Skin epidermis (tissue), 12 donors: Measurements from ENCODE around the gene SLC35E2B.
"Not testable (repeated sequence)": the region's sequence is repeated elsewhere in the genome, so short reads cannot be mapped to it uniquely, and the experiment has no call there.

Experiments used
- H3K27ac ChIP-seq, 21 experiments: fragments of 200-600 bp; sonication (generic) in 11 of 21; one replicate each; pipeline ENCODE4 v1.5.0; 2020; ENCODE audit warnings: mild to moderate bottlenecking in 3 of 21, inconsistent platforms in 2 of 21, moderate library complexity in 2 of 21
- H3K4me3 ChIP-seq, 7 experiments: fragments of 200-600 bp; sonication (generic) in 2 of 7; one replicate each; pipeline ENCODE4 v1.5.0; 2020; ENCODE audit warnings: inconsistent platforms in 2 of 7, mild to moderate bottlenecking in 2 of 7, moderate library complexity in 1 of 7

The SLC35E2B gene

DNA sequence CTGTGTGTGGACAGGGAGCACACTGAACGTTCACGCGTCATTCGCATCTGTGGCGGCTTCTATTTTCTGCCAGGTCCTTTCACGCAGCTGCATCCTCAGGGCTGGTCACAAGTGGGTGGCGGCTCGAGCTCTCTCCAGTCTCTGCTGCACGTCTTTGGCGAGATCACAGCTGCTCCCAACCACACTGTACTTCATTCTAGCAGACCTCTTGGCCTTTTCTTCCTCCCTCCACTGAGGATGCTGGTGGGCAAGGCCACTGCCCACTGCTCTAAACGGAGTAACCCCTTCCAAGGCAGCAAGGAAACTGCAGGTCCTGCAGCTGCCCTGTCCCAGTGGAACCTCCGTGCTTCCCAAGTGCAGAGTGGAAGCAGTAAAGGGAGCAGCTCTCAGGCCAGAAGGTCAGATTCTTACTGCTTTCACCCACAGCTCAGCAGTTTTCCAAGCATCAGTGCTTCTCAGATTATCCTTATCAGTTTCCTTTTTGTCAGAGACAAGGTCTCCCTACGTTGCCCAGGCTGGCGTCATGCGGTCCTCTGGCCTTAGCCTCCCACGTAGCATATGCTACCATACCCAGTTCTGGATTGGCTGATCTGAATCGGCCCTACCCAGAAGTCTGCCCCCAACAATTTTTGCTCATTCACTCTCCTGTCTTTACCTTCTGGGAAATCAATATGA lies 44.9 kb downstream of the SLC35E2B start:
- H3K27ac ChIP-seq, H3K4me3 ChIP-seq: not testable (repeated sequence)

- not testable (repeated sequence) for H3K4me3 ChIP-seq, H3K27ac ChIP-seq
Observed at GRCh38 chr1:1646326-1646725, 46.3 kb downstream of the SLC35E2B start.

GRCh38 chr1:1640711-1641461 lies 51.7 kb downstream of the SLC35E2B start:
- H3K27ac ChIP-seq, H3K4me3 ChIP-seq: not testable (repeated sequence)

DNA sequence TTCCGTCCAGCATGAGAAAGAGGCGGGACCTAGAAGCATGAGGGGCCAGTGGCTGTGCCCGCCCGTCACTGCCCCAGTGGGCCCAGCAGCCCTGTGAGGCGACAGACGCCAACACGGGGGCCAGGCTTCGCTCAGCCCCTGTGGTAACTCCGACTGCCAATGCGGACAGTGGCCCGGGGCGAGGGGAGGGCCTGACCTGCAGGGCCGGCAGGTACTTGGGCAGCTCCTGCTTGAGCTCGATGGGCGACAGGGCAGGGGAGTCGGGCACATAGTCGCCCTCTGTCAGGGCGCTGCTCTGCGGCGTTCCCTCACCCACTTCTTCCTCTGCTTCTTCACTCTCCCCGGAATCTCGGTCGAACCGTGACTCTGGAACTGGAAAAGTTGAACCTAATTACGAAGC lies 52.5 kb downstream of the SLC35E2B start:
- H3K4me3 ChIP-seq, H3K27ac ChIP-seq: not testable (repeated sequence)

GRCh38 chr1:1639368-1639767 lies 53.2 kb downstream of the SLC35E2B start:
- not testable (repeated sequence) for H3K27ac ChIP-seq, H3K4me3 ChIP-seq

GRCh38 chr1:1638528-1638927 lies 54.1 kb downstream of the SLC35E2B start:
- not testable (repeated sequence) for H3K4me3 ChIP-seq, H3K27ac ChIP-seq

DNA sequence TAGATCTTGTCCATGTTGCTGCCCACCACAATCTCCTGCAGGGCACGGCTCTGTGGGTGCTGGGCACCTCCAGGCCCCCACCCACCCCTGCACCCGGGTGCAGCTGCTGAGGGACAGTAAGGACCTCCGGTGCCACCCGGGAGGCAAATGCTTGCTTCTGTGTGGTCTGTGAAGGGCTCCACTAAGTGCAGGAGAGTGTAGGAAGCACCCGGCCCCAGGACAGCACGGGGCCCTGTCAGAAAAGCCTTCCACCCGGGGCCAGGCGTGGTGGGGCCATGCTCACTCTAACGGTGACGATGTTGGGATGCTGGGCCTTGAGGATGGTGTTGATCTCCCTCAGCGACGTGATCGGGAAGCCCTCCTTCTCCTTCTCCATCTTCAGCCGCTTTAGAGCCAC lies 55.1 kb downstream of the SLC35E2B start:
- not testable (repeated sequence) for H3K4me3 ChIP-seq, H3K27ac ChIP-seq

GRCh38 chr1:1636621-1637478 lies 55.7 kb downstream of the SLC35E2B start:
- not testable (repeated sequence) for H3K27ac ChIP-seq

GRCh38 chr1:1634613-1635012 lies 58.0 kb downstream of the SLC35E2B start:
- H3K4me3 ChIP-seq, H3K27ac ChIP-seq: not testable (repeated sequence)

More at GRCh38 chr1:1636621-1637478, 55.7 kb downstream of the SLC35E2B start:
- H3K4me3 ChIP-seq, result not testable (repeated sequence)

DNA sequence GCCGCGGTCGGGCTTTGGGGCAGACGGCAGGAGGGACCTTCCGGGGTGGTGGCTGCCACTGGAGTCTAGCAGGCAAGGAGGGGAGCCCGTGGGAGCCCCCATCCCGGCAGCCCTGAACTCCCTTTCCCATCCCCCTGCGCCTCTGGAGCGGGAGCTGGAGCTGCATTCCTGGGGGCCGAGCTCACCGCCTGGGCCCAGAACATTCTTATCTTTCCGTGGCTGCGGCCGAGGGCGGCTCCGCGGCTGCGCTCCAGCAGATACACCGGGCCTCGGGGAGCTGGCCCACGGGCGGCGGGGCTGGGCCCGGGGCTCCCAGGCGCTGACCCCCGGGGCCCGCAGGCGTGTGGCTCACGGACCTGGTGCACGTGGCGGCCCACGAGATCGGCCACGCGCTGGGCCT lies 59.2 kb downstream of the SLC35E2B start:
- not testable (repeated sequence) for H3K4me3 ChIP-seq, H3K27ac ChIP-seq

DNA sequence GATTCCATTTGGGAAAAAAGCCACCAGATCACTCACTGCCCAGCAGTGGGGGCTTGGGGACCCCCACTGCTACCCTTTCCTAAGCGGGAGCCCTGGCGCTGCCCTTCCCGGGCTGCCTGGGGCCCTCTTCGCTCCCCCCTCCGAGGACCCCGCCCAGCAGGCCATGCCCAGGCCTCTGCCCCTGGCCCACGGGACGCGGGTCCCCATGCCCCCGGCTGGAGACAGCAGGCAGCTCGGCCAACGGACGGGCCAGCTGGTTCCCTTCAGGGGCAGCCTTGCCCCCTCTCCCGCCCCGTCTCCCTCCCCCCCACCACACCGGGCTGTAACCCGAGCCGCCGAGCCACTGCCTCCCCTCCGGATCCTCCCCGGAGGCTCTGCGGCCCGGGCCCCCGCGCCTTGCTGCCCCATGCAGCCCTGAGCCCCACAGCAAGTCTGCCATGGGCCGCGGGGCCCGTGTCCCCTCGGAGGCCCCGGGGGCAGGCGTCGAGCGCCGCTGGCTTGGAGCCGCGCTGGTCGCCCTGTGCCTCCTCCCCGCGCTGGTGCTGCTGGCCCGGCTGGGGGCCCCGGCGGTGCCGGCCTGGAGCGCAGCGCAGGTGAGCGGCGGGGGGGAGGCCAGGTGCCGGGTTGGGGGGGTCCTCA lies 60.7 kb downstream of the SLC35E2B start, which contains the start of gene MMP23B:
TSS of gene MMP23B (plus strand) at position 392 of the 639 bp plus-strand sequence. CDS start at position 438, 46 bp downstream.
- H3K4me3 ChIP-seq, result peak within 1 kb of the TSS; percentile 16 to 48 (median 35)
- peak within 1 kb of the TSS in 18 of 21 experiments; percentile 16 to 93 (median 82) for H3K27ac ChIP-seq

GRCh38 chr1:1630965-1631781 lies 61.4 kb downstream of the SLC35E2B start:
- Histone ChIP-seq H3K27ac (peak overlapping the region in 20 of 21 experiments; percentile 16 to 93 (median 80)), H3K4me3 (peak overlapping the region; percentile 16 to 48 (median 35))

GRCh38 chr1:1630191-1630964 lies 62.2 kb downstream of the SLC35E2B start:
- Histone ChIP-seq H3K27ac (peak overlapping the region in 20 of 21 experiments; percentile 16 to 93 (median 80)), H3K4me3 (peak overlapping the region; percentile 16 to 48 (median 35))

- peak overlapping the region in 20 of 21 experiments; percentile 21 to 93 (median 82) for H3K27ac ChIP-seq
- H3K4me3 ChIP-seq, result peak overlapping the region; percentile 28 to 48 (median 39)
Observed at GRCh38 chr1:1629430-1630190, 63.0 kb downstream of the SLC35E2B start.

DNA sequence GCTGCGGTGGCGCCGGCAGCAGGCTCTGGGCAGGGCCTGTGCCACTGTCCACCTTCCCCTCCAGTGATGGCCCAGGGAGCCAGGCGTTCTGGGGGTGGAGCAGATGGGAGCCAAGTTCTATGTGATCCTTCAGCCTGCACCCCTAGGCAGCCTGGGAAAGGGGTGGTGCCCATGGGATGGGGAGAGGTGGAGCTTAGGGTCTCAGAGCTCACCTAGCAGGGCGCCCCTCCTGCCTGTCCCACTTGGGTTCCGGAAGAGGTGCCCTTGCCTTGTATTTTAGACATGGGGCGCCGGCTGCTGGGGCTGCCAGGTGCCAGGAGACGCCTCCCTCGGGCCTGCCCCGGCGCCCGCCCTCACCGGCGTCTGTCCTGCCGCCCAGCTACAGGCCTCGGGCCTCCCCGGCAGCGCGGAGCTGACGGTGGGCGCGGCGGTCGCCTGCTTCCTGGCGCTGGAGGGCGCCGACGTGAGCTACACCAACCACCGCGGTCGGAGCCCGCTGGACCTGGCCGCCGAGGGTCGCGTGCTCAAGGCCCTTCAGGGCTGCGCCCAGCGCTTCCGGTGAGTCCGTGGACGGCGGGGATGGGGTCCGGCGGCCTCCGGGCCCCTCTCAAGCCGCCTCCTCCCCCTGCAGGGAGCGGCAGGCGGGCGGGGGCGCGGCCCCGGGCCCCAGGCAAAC lies 63.7 kb downstream of the SLC35E2B start:
- H3K4me3 ChIP-seq, result peak overlapping the region; percentile 28 to 48 (median 39)
- peak overlapping the region in 20 of 21 experiments; percentile 21 to 93 (median 72) for H3K27ac ChIP-seq
